A549 (cell line): ENCODE measurements around the gene CASP6. TPM values are rescaled to one million over a fixed set of nuclear protein-coding genes. Genes with fewer than 3 reads are reported as not detected.

Experiments used
- ATAC-seq, 2 experiments: fragments of 200-7000 bp in 1 of 2; fragments of >200 bp in 1 of 2; cut with Nextera tagmentation in 1 of 2; cut with Tn5 transposase in 1 of 2; 3 replicates each; pipeline versions ENCODE4 v1.8.0 to v1.9.1; 2018 to 2020; ENCODE audit warnings: mild to moderate bottlenecking in 1 of 2, moderate library complexity in 1 of 2
- CTCF ChIA-PET: fragments of 300-600 bp; sonication (Branson Sonifier 250); formaldehyde crosslinking; extraction: SDS; loops from one replicate; lab custom pipeline; 2021; ENCODE audit warnings: antibody characterized with exemption, inconsistent platforms; lab: Yijun Ruan, JAX
- POLR2A ChIA-PET: fragments of 350-600 bp; formaldehyde crosslinking; extraction: SDS; loops from one replicate; lab custom pipeline; 2021; ENCODE audit warnings: antibody characterized with exemption, inconsistent platforms; lab: Yijun Ruan, JAX
- DNase-seq, 2 experiments: peaks; one replicate each; pipeline versions ENCODE4 v3.0.0 to v3.0.0-alpha.2; 2011 to 2016; ENCODE audit warnings: low read depth in 1 of 2, low spot score in 1 of 2
- FAIRE-seq: peaks from 2 replicates; lab custom pipeline; 2011; peaks lifted over from hg19 to GRCh38; lab: Jason Lieb, UNC
- H3K27ac ChIP-seq, 2 experiments: fragments of >200 bp; sonication (Bioruptor Twin); formaldehyde crosslinking; 3 replicates each; pipeline ENCODE4 v1.5.1; 2016 to 2017
- H3K4me1 ChIP-seq: fragments of >200 bp; sonication (Bioruptor Twin); formaldehyde crosslinking; 3 replicates; pipeline ENCODE4 v1.6.1; 2016
- H3K4me2 ChIP-seq: fragments of >200 bp; sonication (Bioruptor Twin); formaldehyde crosslinking; 3 replicates; pipeline ENCODE4 v1.6.1; 2016
- H3K4me3 ChIP-seq: fragments of >200 bp; sonication (Bioruptor Twin); formaldehyde crosslinking; 3 replicates; pipeline ENCODE4 v1.5.1; 2016
- H3K9me3 ChIP-seq: fragments of >200 bp; sonication (Bioruptor Twin); formaldehyde crosslinking; 3 replicates; pipeline ENCODE4 v1.6.1; 2016
- BHLHE40 ChIP-seq: IDR thresholded peaks from 2 replicates; pipeline ENCODE4 v1.6.1; 2012; ENCODE audit warnings: low read depth, low read length, inconsistent platforms
- CHD4 ChIP-seq: fragments of 200-600 bp; sonication (generic); IDR thresholded peaks from 2 replicates; pipeline ENCODE4 v1.6.1; 2016; ENCODE audit warnings: antibody characterized with exemption, mild to moderate bottlenecking, borderline replicate concordance
- EHF ChIP-seq: fragments of 250-450 bp; sonication (Bioruptor Pico); IDR thresholded peaks from 2 replicates; pipeline ENCODE4 v1.5.0; 2020; ENCODE audit warnings: mild to moderate bottlenecking
- EP300 ChIP-seq, 2 experiments: fragments of >200 bp; sonication (Bioruptor Twin); formaldehyde crosslinking; IDR thresholded peaks; 2 replicates in 1 of 2; 3 replicates in 1 of 2; pipeline ENCODE4 v1.6.1; 2016 to 2017
- HDAC2 ChIP-seq: fragments of 200-600 bp; sonication (generic); IDR thresholded peaks from 2 replicates; pipeline ENCODE4 v1.6.1; 2016
- HMGXB4 ChIP-seq: fragments of 250-450 bp; sonication (Bioruptor Pico); IDR thresholded peaks from 2 replicates; pipeline ENCODE4 v1.5.0; 2021; ENCODE audit warnings: mild to moderate bottlenecking, moderate library complexity, borderline replicate concordance
- HOXA7 ChIP-seq: fragments of 250-450 bp; sonication (Bioruptor Pico); IDR thresholded peaks from 2 replicates; pipeline ENCODE4 v1.5.0; 2020; ENCODE audit warnings: mild to moderate bottlenecking, moderate library complexity
- JUNB ChIP-seq: fragments of >200 bp; sonication (Bioruptor Twin); formaldehyde crosslinking; IDR thresholded peaks from 2 replicates; pipeline ENCODE4 v1.6.1; 2016
- MAFK ChIP-seq: fragments of 450-650 bp; IDR thresholded peaks from 2 replicates; pipeline ENCODE4 v1.6.1; 2014; ENCODE audit not compliant: partially characterized antibody
- MAX ChIP-seq: IDR thresholded peaks from 2 replicates; pipeline ENCODE4 v1.6.1; 2012
- MAZ ChIP-seq: fragments of 150-350 bp; IDR thresholded peaks from 2 replicates; pipeline ENCODE4 v1.6.1; 2014; ENCODE audit warnings: antibody characterized with exemption, low read depth, low read length, borderline replicate concordance
- NPAS2 ChIP-seq: fragments of 250-450 bp; sonication (Bioruptor Pico); IDR thresholded peaks from 2 replicates; pipeline ENCODE4 v1.8.0; 2022; ENCODE audit warnings: mild to moderate bottlenecking, moderate library complexity, borderline replicate concordance
- NR3C1 ChIP-seq: fragments of >200 bp; sonication (Bioruptor Twin); formaldehyde crosslinking; IDR thresholded peaks from 3 replicates; pipeline ENCODE4 v1.6.1; 2017
- RAD21 ChIP-seq, 2 experiments: fragments of >200 bp in 1 of 2; sonication (Bioruptor Twin) in 1 of 2; formaldehyde crosslinking in 1 of 2; IDR thresholded peaks in 1 of 2; conservative IDR thresholded peaks in 1 of 2; 2 replicates in 1 of 2; 3 replicates in 1 of 2; pipeline ENCODE4 v1.6.1; 2012 to 2018; ENCODE audit warnings: inconsistent platforms in 1 of 2
- RCOR1 ChIP-seq: fragments of 150-350 bp; IDR thresholded peaks from 2 replicates; pipeline ENCODE4 v1.6.1; 2014; ENCODE audit warnings: antibody characterized with exemption, low read length, low read depth
- RNF2 ChIP-seq: fragments of 200-600 bp; sonication (generic); IDR thresholded peaks from 2 replicates; pipeline ENCODE4 v1.6.1; 2016; ENCODE audit warnings: low read depth, mild to moderate bottlenecking, antibody characterized with exemption, moderate library complexity, borderline replicate concordance
- USF2 ChIP-seq: fragments of 450-650 bp; IDR thresholded peaks from 2 replicates; pipeline ENCODE4 v1.6.1; 2014; ENCODE audit warnings: antibody characterized with exemption
- ZC3H11A ChIP-seq: fragments of 450-650 bp; IDR thresholded peaks from 2 replicates; pipeline ENCODE4 v1.6.1; 2014; ENCODE audit warnings: antibody characterized with exemption, mild to moderate bottlenecking
- ZNF302 ChIP-seq: fragments of 250-450 bp; sonication (Bioruptor Pico); IDR thresholded peaks from 2 replicates; pipeline ENCODE4 v1.9.0; 2021; ENCODE audit warnings: inconsistent platforms, mild to moderate bottlenecking, moderate library complexity
- WGBS: methylation state at CpG from one replicate; pipeline ENCODE4 v1.1.6; 2017; ENCODE audit errors: missing lambda C conversion rate; 5-methylcytosine and 5-hydroxymethylcytosine counted together
- polyA plus RNA-seq, 4 experiments: library from polyadenylated mRNA; depleted of rRNA in 3 of 4; stranded (reverse); fragments of >200 nt; fragmentation: RNase III in 1 of 4; extraction: RNeasy Plus Mini Kit Qiagen cat#74134 plus additional on column Dnase treatment in 1 of 4; gene quantifications; 2 replicates in 3 of 4; 3 replicates in 1 of 4; pipeline ENCODE4 v1.2.3, GENCODE V29; 2011 to 2017
- TF ChIP-seq, protein P1 (sequence below): fragments of >200 bp; sonication (Bioruptor Twin); formaldehyde crosslinking; IDR thresholded peaks from 3 replicates; pipeline ENCODE4 v1.6.1; 2016
- TF ChIP-seq, protein P2 (sequence below): IDR thresholded peaks from 2 replicates; pipeline ENCODE4 v1.6.1; 2012; ENCODE audit warnings: low read depth, borderline replicate concordance
- TF ChIP-seq, protein P3 (sequence below): fragments of 150-350 bp; IDR thresholded peaks from 2 replicates; pipeline ENCODE4 v1.6.1; 2014; ENCODE audit warnings: low read depth, mild to moderate bottlenecking, low read length
- TF ChIP-seq, protein P4 (sequence below): fragments of 200-600 bp; sonication (generic); IDR thresholded peaks from 2 replicates; pipeline ENCODE4 v1.6.1; 2016; ENCODE audit warnings: antibody characterized with exemption, mild to moderate bottlenecking, moderate library complexity

CASP6 gene
- polyA plus RNA-seq, 2 of the 4 experiments (the other 2 are of a cell fraction) = 19.2 to 32.6 TPM

GRCh38 chr4:109751852-109752251 lies 48.6 kb upstream of the CASP6 start:
- DNase-seq (no peak), ATAC-seq (no peak), FAIRE-seq (no peak)
- POLR2A ChIA-PET = no interaction called here
- 70% methylated on average over 4 of the region's 4 CpGs for WGBS
- no peaks in the 10 kb centered on the region for H3K9me3 ChIP-seq
- CTCF ChIA-PET = no interaction called here
- H3K4me1 ChIP-seq = no peaks in the 10 kb centered on the region
- H3K27ac ChIP-seq = no peak overlapping the region
- no peak overlapping the region for H3K4me3 ChIP-seq
- no peak for TF ChIP-seq ZC3H11A
- no peak for TF ChIP-seq JUNB
- TF ChIP-seq EHF (CRISPR knock-in tag) = no peak
- no peak for TF ChIP-seq NR3C1
- no peak for TF ChIP-seq MAFK
- TF ChIP-seq, protein P1, sequence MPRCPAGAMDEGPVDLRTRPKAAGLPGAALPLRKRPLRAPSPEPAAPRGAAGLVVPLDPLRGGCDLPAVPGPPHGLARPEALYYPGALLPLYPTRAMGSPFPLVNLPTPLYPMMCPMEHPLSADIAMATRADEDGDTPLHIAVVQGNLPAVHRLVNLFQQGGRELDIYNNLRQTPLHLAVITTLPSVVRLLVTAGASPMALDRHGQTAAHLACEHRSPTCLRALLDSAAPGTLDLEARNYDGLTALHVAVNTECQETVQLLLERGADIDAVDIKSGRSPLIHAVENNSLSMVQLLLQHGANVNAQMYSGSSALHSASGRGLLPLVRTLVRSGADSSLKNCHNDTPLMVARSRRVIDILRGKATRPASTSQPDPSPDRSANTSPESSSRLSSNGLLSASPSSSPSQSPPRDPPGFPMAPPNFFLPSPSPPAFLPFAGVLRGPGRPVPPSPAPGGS = no peak
- no peak for TF ChIP-seq NPAS2 (CRISPR knock-in tag)
- TF ChIP-seq RCOR1 = no peak
- no peak for TF ChIP-seq MAX
- TF ChIP-seq CHD4 = no peak
- no peak for TF ChIP-seq HOXA7 (CRISPR knock-in tag)
- no peak for TF ChIP-seq RAD21 (conservative IDR thresholded peaks at IDR 0.05 in 1 of 2, IDR thresholded peaks at IDR 0.05 in 1 of 2)
- TF ChIP-seq USF2 = no peak
- no peak for TF ChIP-seq HMGXB4 (CRISPR knock-in tag)
- TF ChIP-seq, protein P2, sequence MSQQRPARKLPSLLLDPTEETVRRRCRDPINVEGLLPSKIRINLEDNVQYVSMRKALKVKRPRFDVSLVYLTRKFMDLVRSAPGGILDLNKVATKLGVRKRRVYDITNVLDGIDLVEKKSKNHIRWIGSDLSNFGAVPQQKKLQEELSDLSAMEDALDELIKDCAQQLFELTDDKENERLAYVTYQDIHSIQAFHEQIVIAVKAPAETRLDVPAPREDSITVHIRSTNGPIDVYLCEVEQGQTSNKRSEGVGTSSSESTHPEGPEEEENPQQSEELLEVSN = no peak
- TF ChIP-seq, all 56 proteins: peak for 0
- H3K4me2 ChIP-seq = no peak overlapping the region

DNA sequence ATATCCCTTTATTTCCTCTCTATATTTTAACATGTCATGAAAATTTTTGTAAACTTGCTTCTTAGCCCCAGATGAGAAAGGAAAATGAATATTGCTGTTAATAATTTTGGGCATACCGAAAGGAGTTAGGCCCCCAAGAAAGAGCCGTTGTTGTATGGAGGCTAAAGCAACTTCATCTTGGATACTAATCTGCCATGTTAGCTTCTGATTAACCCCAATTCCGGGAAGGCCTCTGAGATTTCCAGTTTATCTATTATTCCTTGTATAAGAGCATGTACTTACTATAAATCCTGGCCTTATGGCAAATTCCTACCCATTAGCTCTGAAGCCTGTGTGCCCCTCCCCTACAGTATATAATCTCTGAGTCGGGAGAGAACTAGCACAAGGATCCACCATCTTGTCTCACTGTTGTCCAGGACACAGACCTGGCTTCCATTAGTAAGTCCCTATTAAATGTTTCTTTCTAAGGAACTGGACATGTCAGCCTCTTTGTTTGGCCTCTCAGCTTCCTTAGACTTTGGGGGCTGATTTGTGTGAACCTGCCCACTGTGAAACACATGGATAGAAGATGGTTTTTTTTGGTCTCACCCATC lies 47.5 kb upstream of the CASP6 start:
- TF ChIP-seq BHLHE40 (no peak), EP300 (IDR thresholded peaks at IDR 0.05) (no peak), HDAC2 (no peak), RNF2 (no peak), MAZ (no peak), EHF (CRISPR knock-in tag) (no peak), CHD4 (no peak), ZNF302 (CRISPR knock-in tag) (no peak)
- TF ChIP-seq, protein P3, sequence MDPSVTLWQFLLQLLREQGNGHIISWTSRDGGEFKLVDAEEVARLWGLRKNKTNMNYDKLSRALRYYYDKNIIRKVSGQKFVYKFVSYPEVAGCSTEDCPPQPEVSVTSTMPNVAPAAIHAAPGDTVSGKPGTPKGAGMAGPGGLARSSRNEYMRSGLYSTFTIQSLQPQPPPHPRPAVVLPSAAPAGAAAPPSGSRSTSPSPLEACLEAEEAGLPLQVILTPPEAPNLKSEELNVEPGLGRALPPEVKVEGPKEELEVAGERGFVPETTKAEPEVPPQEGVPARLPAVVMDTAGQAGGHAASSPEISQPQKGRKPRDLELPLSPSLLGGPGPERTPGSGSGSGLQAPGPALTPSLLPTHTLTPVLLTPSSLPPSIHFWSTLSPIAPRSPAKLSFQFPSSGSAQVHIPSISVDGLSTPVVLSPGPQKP = no peak
- TF ChIP-seq, protein P4, sequence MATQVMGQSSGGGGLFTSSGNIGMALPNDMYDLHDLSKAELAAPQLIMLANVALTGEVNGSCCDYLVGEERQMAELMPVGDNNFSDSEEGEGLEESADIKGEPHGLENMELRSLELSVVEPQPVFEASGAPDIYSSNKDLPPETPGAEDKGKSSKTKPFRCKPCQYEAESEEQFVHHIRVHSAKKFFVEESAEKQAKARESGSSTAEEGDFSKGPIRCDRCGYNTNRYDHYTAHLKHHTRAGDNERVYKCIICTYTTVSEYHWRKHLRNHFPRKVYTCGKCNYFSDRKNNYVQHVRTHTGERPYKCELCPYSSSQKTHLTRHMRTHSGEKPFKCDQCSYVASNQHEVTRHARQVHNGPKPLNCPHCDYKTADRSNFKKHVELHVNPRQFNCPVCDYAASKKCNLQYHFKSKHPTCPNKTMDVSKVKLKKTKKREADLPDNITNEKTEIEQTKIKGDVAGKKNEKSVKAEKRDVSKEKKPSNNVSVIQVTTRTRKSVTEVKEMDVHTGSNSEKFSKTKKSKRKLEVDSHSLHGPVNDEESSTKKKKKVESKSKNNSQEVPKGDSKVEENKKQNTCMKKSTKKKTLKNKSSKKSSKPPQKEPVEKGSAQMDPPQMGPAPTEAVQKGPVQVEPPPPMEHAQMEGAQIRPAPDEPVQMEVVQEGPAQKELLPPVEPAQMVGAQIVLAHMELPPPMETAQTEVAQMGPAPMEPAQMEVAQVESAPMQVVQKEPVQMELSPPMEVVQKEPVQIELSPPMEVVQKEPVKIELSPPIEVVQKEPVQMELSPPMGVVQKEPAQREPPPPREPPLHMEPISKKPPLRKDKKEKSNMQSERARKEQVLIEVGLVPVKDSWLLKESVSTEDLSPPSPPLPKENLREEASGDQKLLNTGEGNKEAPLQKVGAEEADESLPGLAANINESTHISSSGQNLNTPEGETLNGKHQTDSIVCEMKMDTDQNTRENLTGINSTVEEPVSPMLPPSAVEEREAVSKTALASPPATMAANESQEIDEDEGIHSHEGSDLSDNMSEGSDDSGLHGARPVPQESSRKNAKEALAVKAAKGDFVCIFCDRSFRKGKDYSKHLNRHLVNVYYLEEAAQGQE = no peak
- Histone ChIP-seq H3K4me1 (no peaks in the 10 kb centered on the region), H3K27ac (no peak overlapping the region), H3K4me2 (no peak overlapping the region), H3K9me3 (no peaks in the 10 kb centered on the region), H3K4me3 (no peak overlapping the region)
- DNase-seq (no peak), FAIRE-seq (no peak), ATAC-seq (no peak)
- CTCF ChIA-PET = interaction anchor here (0.6 kb wide), 1 partner anchor 90 kb away, joined by 3 read pairs; no protein-coding TSS in a partner anchor
- POLR2A ChIA-PET = no interaction called here
- WGBS = 72% methylated on average over 4 of the region's 4 CpGs
